ENCODE results near the gene AUTS2.

GRCh38 chr7:70387217-70387616 is 788.9 kb downstream of the AUTS2 start:
- TF ChIP-seq POLR2A (IDR thresholded peaks at IDR 0.05), result no peak
- no peak for TF ChIP-seq CTCF (IDR thresholded peaks at IDR 0.05)
- TF ChIP-seq POLR2AphosphoS5 (IDR thresholded peaks at IDR 0.05), result no peak
